Measurements from ENCODE around the gene PRSS50.
"Not testable (repeated sequence)": the region's sequence is repeated elsewhere in the genome, so short reads cannot be mapped to it uniquely, and the experiment has no call there.

PRSS50 gene

GRCh38 chr3:46717447-46718231, at the start of gene PRSS50:
Gene PRSS50, minus strand, starts transcription at chr3:46717869. Its CDS starts 45 bp downstream, at chr3:46717824.
- H3K27ac ChIP-seq = no peak within 1 kb of the TSS
- no peak within 1 kb of the TSS for H3K4me3 ChIP-seq

GRCh38 chr3:46764206-46764605, 46.5 kb upstream of the PRSS50 start:
- no peak overlapping the region for H3K27ac ChIP-seq
- H3K4me3 ChIP-seq = no peak overlapping the region

GRCh38 chr3:46763178-46763577, 45.5 kb upstream of the PRSS50 start:
- Histone ChIP-seq H3K4me3 (no peak overlapping the region), H3K27ac (no peak overlapping the region)

- Histone ChIP-seq H3K4me3 (no peak overlapping the region), H3K27ac (no peak overlapping the region)
Measured at GRCh38 chr3:46759239-46760167, 41.8 kb upstream of the PRSS50 start.

- H3K27ac ChIP-seq = no peak overlapping the region
- no peak overlapping the region for H3K4me3 ChIP-seq
Measured at GRCh38 chr3:46756642-46757041, 39.0 kb upstream of the PRSS50 start.

GRCh38 chr3:46755646-46756045, 38.0 kb upstream of the PRSS50 start:
- Histone ChIP-seq H3K27ac (no peak overlapping the region), H3K4me3 (no peak overlapping the region)

GRCh38 chr3:46753127-46753526, 35.5 kb upstream of the PRSS50 start:
- not testable (repeated sequence) for H3K4me3 ChIP-seq, H3K27ac ChIP-seq

GRCh38 chr3:46750555-46751038, 32.9 kb upstream of the PRSS50 start:
- H3K4me3 ChIP-seq = no peak overlapping the region
- no peak overlapping the region for H3K27ac ChIP-seq

GRCh38 chr3:46749129-46749528, 31.5 kb upstream of the PRSS50 start:
- Histone ChIP-seq H3K27ac (no peak overlapping the region), H3K4me3 (no peak overlapping the region)

- Histone ChIP-seq H3K4me3 (no peak overlapping the region), H3K27ac (no peak overlapping the region)
Measured at GRCh38 chr3:46748170-46748569, 30.5 kb upstream of the PRSS50 start.

- H3K27ac ChIP-seq = no peak overlapping the region
- no peak overlapping the region for H3K4me3 ChIP-seq
Measured at GRCh38 chr3:46746711-46747110, 29.0 kb upstream of the PRSS50 start.

GRCh38 chr3:46742992-46743585, 25.4 kb upstream of the PRSS50 start:
- no peak overlapping the region for H3K27ac ChIP-seq
- H3K4me3 ChIP-seq = no peak overlapping the region

- H3K4me3 ChIP-seq = not testable (repeated sequence)
Measured at GRCh38 chr3:46739565-46739964, 21.9 kb upstream of the PRSS50 start.

GRCh38 chr3:46737329-46737731, 19.7 kb upstream of the PRSS50 start:
- no peak overlapping the region for H3K27ac ChIP-seq
- H3K4me3 ChIP-seq = no peak overlapping the region

More at GRCh38 chr3:46739565-46739964, 21.9 kb upstream of the PRSS50 start:
- not testable (repeated sequence) for H3K27ac ChIP-seq

GRCh38 chr3:46736006-46736872, 18.6 kb upstream of the PRSS50 start:
- Histone ChIP-seq H3K4me3 (no peak overlapping the region), H3K27ac (no peak overlapping the region)

GRCh38 chr3:46734773-46735172, 17.1 kb upstream of the PRSS50 start:
- H3K27ac ChIP-seq = no peak overlapping the region

GRCh38 chr3:46733026-46733800, 15.5 kb upstream of the PRSS50 start:
- Histone ChIP-seq H3K27ac (no peak overlapping the region), H3K4me3 (no peak overlapping the region)

More at GRCh38 chr3:46734773-46735172, 17.1 kb upstream of the PRSS50 start:
- no peak overlapping the region for H3K4me3 ChIP-seq

GRCh38 chr3:46731795-46732194, 14.1 kb upstream of the PRSS50 start:
- Histone ChIP-seq H3K27ac (no peak overlapping the region), H3K4me3 (no peak overlapping the region)

GRCh38 chr3:46730819-46731218, 13.2 kb upstream of the PRSS50 start:
- H3K4me3 ChIP-seq = no peak overlapping the region

More at GRCh38 chr3:46730819-46731218, 13.2 kb upstream of the PRSS50 start:
- H3K27ac ChIP-seq = no peak overlapping the region
